ENCODE results near the gene MLC1. TPM values are rescaled to one million over a fixed set of nuclear protein-coding genes. Genes with fewer than 3 reads are reported as not detected.

MLC1 gene
- total and polyA plus RNA-seq, 9 donors = 0.11 to 1.1 (median 0.35) TPM; not detected in 2

DNA sequence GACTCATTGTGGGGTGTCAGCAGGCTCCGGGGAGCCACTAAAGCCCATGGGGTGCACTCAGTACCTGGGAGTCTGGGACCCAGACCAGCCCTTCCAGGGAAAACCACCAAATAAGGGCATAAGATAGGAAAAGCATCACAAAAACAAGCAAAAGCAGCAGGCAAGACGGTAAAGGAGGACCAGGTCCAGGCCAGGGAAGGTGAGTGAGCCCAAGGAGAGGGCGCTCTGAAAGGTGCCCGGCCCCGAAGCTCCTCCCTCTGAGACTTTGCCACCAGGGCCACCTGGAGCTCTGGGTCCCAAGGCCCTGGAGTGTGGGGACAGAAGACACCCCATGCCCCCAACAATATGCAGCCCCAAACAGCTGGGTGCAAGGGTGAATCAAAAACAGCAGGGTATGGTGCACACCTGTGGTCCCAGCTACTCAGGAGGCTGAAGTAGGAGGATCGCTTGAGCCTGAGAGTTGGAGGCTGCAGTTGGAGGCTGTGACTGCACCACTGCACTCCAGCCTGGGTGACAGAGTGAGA is 67.5 kb downstream of the MLC1 start:
- Histone ChIP-seq H3K27ac (no peak overlapping the region), H3K27me3 (peaks cover 4% of the 10 kb centered on the region), H3K4me3 (no peak overlapping the region), H3K36me3 (no peaks in the 10 kb centered on the region), H3K9me3 (no peaks in the 10 kb centered on the region), H3K4me1 (ENCODE audit: insufficient read depth) (peaks cover 2% of the 10 kb centered on the region)
- 79 to 81% (median 81%) methylated on average over 6 of the region's 6 CpGs for whole genome bisulfite sequencing, 3 donors
- no peak for TF ChIP-seq POLR2A (IDR thresholded peaks at IDR 0.05)
- no peak for TF ChIP-seq EP300 (IDR thresholded peaks at IDR 0.05)
- TF ChIP-seq, protein P1, sequence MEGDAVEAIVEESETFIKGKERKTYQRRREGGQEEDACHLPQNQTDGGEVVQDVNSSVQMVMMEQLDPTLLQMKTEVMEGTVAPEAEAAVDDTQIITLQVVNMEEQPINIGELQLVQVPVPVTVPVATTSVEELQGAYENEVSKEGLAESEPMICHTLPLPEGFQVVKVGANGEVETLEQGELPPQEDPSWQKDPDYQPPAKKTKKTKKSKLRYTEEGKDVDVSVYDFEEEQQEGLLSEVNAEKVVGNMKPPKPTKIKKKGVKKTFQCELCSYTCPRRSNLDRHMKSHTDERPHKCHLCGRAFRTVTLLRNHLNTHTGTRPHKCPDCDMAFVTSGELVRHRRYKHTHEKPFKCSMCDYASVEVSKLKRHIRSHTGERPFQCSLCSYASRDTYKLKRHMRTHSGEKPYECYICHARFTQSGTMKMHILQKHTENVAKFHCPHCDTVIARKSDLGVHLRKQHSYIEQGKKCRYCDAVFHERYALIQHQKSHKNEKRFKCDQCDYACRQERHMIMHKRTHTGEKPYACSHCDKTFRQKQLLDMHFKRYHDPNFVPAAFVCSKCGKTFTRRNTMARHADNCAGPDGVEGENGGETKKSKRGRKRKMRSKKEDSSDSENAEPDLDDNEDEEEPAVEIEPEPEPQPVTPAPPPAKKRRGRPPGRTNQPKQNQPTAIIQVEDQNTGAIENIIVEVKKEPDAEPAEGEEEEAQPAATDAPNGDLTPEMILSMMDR (IDR thresholded peaks at IDR 0.05) = no peak
- DNase-seq = no peak
- intact Hi-C loops (cut with DNase I) = no loop called here

DNA sequence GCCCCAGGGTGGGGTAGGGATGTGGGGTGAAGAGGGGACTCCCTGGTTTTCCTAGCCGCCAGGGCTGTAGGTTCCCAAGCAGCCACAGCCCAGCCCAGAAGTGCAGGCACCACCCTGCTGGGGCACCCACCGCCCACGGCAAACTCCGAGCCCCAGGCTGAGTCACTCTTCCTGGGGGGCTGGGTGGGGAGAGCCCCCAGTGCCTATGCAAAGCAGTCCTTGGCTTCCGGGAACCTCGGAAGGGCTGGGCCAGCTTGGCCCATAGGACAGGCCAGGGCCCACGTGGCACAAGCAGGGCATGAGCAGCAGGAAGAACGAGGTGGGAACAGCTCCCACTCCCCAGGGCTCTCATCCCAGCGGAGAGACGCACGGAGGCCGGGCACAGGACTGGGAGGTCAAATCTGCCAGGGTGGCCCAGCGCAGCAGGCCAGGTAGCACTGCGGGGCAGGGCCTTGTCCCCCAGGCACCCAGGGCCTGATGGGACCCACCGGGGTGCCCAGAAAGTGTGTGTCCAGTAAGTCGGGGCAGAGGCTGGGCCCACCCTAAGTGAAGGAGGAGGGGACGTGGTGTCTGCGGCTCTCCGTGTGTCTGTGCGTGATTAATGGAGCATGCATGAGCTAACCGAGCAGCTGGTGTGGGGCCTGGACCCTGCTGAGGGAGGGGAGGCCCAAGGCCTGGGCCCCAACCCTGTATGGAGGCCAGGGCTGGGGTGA is 68.1 kb downstream of the MLC1 start:
- Histone ChIP-seq H3K36me3 (no peaks in the 10 kb centered on the region), H3K4me1 (ENCODE audit: insufficient read depth) (peaks cover 2% of the 10 kb centered on the region), H3K4me3 (no peak overlapping the region), H3K9me3 (no peaks in the 10 kb centered on the region), H3K27me3 (peaks cover 4% of the 10 kb centered on the region), H3K27ac (no peak overlapping the region)
- no peak for DNase-seq
- intact Hi-C loops (cut with DNase I) = no loop called here
- TF ChIP-seq POLR2A (IDR thresholded peaks at IDR 0.05) = no peak
- TF ChIP-seq, protein P1 (IDR thresholded peaks at IDR 0.05) = no peak
- TF ChIP-seq EP300 (IDR thresholded peaks at IDR 0.05) = no peak
- WGBS, 3 donors = 59 to 70% (median 62%) methylated on average over 20 to 21 of the region's 21 CpGs

DNA sequence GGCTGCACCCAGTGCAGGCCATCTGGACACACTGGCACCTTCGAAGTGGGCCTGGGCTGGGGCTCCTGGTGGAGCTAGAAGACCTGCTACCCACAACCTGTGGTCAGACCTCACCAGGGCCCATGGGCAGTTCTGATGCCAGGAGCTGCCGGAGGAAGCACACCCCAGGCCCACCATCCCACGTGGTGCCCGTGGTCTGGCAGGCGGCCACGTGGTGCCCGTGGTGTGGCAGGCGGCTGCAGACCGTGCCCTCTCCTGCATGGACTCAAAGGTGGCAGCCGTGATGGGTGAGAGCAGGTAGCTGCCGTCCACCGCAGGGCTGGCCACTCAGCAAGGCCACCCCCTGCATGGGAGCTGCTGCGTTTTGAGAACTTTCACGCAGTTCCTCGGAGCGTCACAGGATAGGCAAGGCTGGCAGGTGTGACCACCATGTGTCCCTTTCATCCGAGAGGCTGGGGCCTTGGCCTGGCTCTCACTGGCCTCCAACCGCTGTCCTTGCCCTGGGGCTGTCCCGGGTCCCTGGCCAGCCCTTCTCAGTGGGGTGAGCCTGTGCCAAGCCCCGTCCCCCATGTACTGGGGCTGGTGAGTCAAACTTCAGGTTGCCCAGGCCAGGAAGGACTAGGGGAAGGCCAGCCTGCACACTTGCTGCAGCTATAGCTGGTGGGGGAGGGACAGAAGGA is 68.8 kb downstream of the MLC1 start:
- TF ChIP-seq POLR2A (IDR thresholded peaks at IDR 0.05) (no peak), EP300 (IDR thresholded peaks at IDR 0.05) (no peak)
- TF ChIP-seq, protein P1 (IDR thresholded peaks at IDR 0.05) = no peak
- peak in 2 of 5 donors; percentile 15 to 26 for DNase-seq
- peaks cover 2% of the 10 kb centered on the region for H3K4me1 ChIP-seq (ENCODE audit: insufficient read depth)

DNA sequence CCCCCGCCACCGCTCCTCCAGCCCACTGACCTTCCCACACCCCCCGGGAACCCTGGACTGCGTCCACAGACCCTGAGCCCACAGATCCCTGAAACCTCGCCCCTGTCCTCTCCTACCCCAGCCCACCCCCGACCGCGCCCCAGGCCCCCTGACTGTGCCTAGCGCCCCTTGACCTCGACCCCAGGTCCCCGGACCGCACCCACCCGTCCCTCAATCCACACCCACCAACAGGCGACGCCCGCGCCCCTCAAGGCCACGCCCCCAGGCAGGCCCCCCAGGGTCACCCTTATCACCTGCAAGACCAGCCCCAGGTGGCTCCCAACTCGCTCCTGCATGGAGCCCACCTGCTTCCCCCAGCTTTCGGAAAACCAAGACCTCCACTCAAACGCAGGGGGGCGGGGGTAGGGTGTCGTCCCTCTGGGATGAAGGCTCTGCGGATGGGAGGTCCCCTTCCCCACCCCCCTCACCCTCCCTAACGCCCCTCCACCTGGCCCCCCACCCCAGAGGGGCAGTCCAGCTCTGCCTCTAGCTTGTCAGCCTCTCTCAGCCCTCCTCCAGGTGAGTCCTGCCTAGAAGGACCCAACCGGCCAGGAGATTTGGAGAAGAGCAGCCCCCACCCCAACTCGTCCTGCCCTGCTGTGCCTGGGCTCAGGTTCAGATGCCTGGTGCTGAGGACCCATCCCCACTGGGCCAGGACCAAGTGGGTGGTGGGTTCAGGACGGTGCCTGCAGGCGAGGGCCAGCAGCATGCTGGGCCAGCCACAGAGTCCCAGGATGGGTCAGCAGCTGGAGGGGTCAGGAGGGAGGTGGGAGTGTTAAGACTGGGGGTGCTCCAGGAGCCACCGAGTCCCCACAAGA is 69.5 kb downstream of the MLC1 start:
- no peak for TF ChIP-seq POLR2A (IDR thresholded peaks at IDR 0.05)
- TF ChIP-seq, protein P1 (IDR thresholded peaks at IDR 0.05) = no peak
- no peak for TF ChIP-seq EP300 (IDR thresholded peaks at IDR 0.05)
- Histone ChIP-seq H3K4me3 (no peak overlapping the region), H3K27ac (no peak overlapping the region), H3K4me1 (ENCODE audit: insufficient read depth) (peaks cover 2% of the 10 kb centered on the region), H3K27me3 (peaks cover 4% of the 10 kb centered on the region), H3K36me3 (no peaks in the 10 kb centered on the region), H3K9me3 (no peaks in the 10 kb centered on the region)
- 32 to 37% (median 37%) methylated on average over 23 to 30 of the region's 30 CpGs for WGBS, 3 donors
- intact Hi-C loops (cut with DNase I) = no loop called here
- DNase-seq = peak in 3 of 5 donors; percentile 18 to 25 (median 19)

More for the DNA sequence above, 68.8 kb downstream of the MLC1 start:
- intact Hi-C loops (cut with DNase I) = no loop called here
- no peaks in the 10 kb centered on the region for H3K36me3 ChIP-seq
- H3K9me3 ChIP-seq = no peaks in the 10 kb centered on the region
- no peak overlapping the region for H3K4me3 ChIP-seq
- H3K27ac ChIP-seq = no peak overlapping the region
- H3K27me3 ChIP-seq = peaks cover 4% of the 10 kb centered on the region
- 79 to 86% (median 84%) methylated on average over 11 to 20 of the region's 20 CpGs for whole genome bisulfite sequencing, 3 donors
